HG03025 (cell line): ENCODE results near the gene HIBCH.
A peak's percentile ranks its signal among the peaks of the same experiment; 100 is the strongest.

ENCODE experiments used
- ATAC-seq: cut with Tn5 transposase; IDR thresholded peaks from one replicate; pipeline ENCODE4 v1.9.1; 2021; ENCODE audit warnings: mild to moderate bottlenecking, moderate library complexity; ENCODE audit not compliant: unreplicated experiment, low FRiP score

HIBCH gene

GRCh38 chr2:190202018-190202417 is 117.6 kb downstream of the HIBCH start:
- ATAC-seq: no peak

GRCh38 chr2:190200603-190201002 is 119.0 kb downstream of the HIBCH start:
- no peak for ATAC-seq

GRCh38 chr2:190199530-190199929 is 120.1 kb downstream of the HIBCH start:
- no peak for ATAC-seq

- ATAC-seq: no peak
These were observed 120.5 kb downstream of the HIBCH start for GRCh38 chr2:190199109-190199508.

- ATAC-seq: no peak
These were observed 122.4 kb downstream of the HIBCH start for GRCh38 chr2:190197143-190197720.

GRCh38 chr2:190190507-190191162 is 129.0 kb downstream of the HIBCH start:
- no peak for ATAC-seq

- no peak for ATAC-seq
These were observed 131.3 kb downstream of the HIBCH start for GRCh38 chr2:190188289-190188688.

GRCh38 chr2:190186238-190186637 is 133.4 kb downstream of the HIBCH start:
- no peak for ATAC-seq

- no peak for ATAC-seq
These were observed 134.2 kb downstream of the HIBCH start for GRCh38 chr2:190185380-190185779.

- ATAC-seq: no peak
These were observed 135.2 kb downstream of the HIBCH start for GRCh38 chr2:190184460-190184859.

- ATAC-seq: no peak
These were observed 136.1 kb downstream of the HIBCH start for GRCh38 chr2:190183539-190183938.

GRCh38 chr2:190182071-190182524 is 137.5 kb downstream of the HIBCH start:
- ATAC-seq: peak; percentile 24

- ATAC-seq: no peak
These were observed 138.4 kb downstream of the HIBCH start for GRCh38 chr2:190181123-190181669.

GRCh38 chr2:190180313-190181122 is 139.1 kb downstream of the HIBCH start:
- peak; percentile 73 for ATAC-seq

GRCh38 chr2:190179754-190180312 is 139.8 kb downstream of the HIBCH start:
- ATAC-seq: no peak

GRCh38 chr2:190178066-190178722 is 141.4 kb downstream of the HIBCH start:
- ATAC-seq: no peak

- ATAC-seq: no peak
These were observed 142.2 kb downstream of the HIBCH start for GRCh38 chr2:190177249-190178040.

GRCh38 chr2:190173392-190173791 is 146.2 kb downstream of the HIBCH start:
- ATAC-seq: no peak

GRCh38 chr2:190170673-190171072 is 149.0 kb downstream of the HIBCH start:
- no peak for ATAC-seq
